ENCODE results near the gene MTF2.

The MTF2 gene

DNA sequence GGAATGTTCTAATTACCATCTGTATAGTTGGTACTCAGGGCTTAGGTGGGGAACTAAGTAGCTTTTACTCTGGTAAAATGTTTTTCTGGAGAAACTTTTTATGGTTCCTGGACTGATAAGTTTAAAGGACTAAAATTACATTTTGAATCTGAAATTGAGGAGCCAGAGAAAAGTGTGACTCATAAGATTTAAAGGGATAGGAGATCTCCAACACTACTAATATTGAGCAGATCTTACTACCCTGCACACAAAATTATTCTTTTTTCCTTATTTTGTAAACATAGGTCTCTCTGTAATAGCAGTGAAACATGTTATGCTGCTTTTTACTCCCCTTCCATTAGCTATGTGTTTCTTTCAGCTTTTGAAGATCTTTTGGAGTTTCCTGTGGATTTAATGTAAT is 32.5 kb downstream of the MTF2 start:
- Histone ChIP-seq H3K4me3 (ENCODE audit: low read depth in 1 of 2, low read length in 1 of 2) (no peak overlapping the region), H3K27ac (peak overlapping the region; percentile 57), H3K36me3 (peaks cover 21% of the 10 kb centered on the region), H3K27me3 (no peaks in the 10 kb centered on the region), H3K4me1 (ENCODE audit: control insufficient read depth in 1 of 2, insufficient read depth in 1 of 2, low read depth in 1 of 2, low read length in 1 of 2) (peaks cover 9 to 11% of the 10 kb centered on the region in 2 experiments), H3K9me3 (no peaks in the 10 kb centered on the region)
- TF ChIP-seq, protein P1, sequence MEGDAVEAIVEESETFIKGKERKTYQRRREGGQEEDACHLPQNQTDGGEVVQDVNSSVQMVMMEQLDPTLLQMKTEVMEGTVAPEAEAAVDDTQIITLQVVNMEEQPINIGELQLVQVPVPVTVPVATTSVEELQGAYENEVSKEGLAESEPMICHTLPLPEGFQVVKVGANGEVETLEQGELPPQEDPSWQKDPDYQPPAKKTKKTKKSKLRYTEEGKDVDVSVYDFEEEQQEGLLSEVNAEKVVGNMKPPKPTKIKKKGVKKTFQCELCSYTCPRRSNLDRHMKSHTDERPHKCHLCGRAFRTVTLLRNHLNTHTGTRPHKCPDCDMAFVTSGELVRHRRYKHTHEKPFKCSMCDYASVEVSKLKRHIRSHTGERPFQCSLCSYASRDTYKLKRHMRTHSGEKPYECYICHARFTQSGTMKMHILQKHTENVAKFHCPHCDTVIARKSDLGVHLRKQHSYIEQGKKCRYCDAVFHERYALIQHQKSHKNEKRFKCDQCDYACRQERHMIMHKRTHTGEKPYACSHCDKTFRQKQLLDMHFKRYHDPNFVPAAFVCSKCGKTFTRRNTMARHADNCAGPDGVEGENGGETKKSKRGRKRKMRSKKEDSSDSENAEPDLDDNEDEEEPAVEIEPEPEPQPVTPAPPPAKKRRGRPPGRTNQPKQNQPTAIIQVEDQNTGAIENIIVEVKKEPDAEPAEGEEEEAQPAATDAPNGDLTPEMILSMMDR (IDR thresholded peaks at IDR 0.05): no peak

DNA sequence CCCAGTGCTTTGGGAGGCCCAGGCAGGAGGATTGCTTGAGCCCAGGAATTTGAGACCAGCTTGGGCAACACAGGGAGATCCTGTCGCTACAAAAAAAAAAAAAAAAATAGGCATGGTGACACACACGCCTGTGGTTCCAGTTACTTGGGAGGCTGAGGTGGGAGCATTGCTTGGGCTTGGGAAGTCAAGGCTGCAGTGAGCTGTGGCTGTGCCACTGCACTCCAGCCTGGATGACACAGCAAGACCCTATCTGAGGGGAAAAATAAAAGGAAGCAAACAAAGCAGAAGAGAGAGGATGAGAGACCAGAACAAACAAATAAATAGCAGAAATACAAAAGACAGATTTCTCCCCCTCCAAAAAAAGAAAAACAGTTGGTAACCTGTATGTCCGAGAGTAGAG is 34.0 kb downstream of the MTF2 start:
- peaks cover 9 to 11% of the 10 kb centered on the region in 2 experiments for H3K4me1 ChIP-seq (ENCODE audit: control insufficient read depth in 1 of 2, insufficient read depth in 1 of 2, low read depth in 1 of 2, low read length in 1 of 2)
- no peaks in the 10 kb centered on the region for H3K27me3 ChIP-seq
- peaks cover 36% of the 10 kb centered on the region for H3K36me3 ChIP-seq
- H3K27ac ChIP-seq: no peak overlapping the region
- TF ChIP-seq, protein P1 (IDR thresholded peaks at IDR 0.05): no peak
- no peaks in the 10 kb centered on the region for H3K9me3 ChIP-seq
- H3K4me3 ChIP-seq (ENCODE audit: low read depth in 1 of 2, low read length in 1 of 2): no peak overlapping the region

DNA sequence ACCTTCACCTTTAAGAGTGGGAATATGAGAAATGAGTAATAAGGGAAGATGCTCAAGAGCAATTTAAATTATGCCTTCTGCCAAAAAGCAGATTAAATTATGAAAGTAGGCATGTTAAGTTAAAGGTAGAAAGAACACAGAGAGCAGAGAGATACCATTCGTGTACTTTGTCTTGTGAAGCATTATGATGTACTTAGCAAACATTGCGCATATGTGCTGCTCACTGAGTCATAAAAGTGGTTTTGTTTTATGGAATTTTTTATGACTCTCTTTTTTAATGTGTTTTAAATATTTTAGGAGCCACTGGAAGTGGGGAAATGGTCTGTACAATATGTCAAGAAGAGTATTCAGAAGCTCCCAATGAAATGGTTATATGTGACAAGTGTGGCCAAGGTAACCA is 35.3 kb downstream of the MTF2 start:
- H3K9me3 ChIP-seq: no peaks in the 10 kb centered on the region
- no peak overlapping the region for H3K27ac ChIP-seq
- TF ChIP-seq, protein P1 (IDR thresholded peaks at IDR 0.05): no peak
- H3K4me1 ChIP-seq (ENCODE audit: control insufficient read depth in 1 of 2, insufficient read depth in 1 of 2, low read depth in 1 of 2, low read length in 1 of 2): peaks cover 9 to 11% of the 10 kb centered on the region in 2 experiments
- no peak overlapping the region for H3K4me3 ChIP-seq (ENCODE audit: low read depth in 1 of 2, low read length in 1 of 2)
- H3K36me3 ChIP-seq: peaks cover 46% of the 10 kb centered on the region
- H3K27me3 ChIP-seq: no peaks in the 10 kb centered on the region

DNA sequence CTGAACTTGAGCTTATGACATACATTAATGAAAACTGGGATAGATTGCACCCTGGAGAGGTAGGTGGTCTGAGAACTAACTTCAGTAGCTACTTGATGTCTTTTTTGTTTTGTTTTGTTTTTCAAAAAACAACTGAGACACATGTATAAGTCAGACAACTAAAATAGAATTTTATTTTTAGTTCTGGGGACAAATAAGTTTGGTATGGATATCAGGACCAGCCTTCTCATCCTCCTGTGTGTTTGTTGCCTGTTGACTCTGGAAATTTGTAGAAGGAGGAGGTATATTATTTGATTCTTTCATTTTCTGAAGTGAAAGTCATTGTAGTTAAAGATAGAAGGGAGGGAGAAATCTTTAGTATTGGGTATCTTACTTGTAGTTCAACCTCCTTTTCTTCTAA is 41.5 kb downstream of the MTF2 start:
- Histone ChIP-seq H3K4me3 (ENCODE audit: low read depth in 1 of 2, low read length in 1 of 2) (no peak overlapping the region), H3K36me3 (peaks cover 56% of the 10 kb centered on the region)

DNA sequence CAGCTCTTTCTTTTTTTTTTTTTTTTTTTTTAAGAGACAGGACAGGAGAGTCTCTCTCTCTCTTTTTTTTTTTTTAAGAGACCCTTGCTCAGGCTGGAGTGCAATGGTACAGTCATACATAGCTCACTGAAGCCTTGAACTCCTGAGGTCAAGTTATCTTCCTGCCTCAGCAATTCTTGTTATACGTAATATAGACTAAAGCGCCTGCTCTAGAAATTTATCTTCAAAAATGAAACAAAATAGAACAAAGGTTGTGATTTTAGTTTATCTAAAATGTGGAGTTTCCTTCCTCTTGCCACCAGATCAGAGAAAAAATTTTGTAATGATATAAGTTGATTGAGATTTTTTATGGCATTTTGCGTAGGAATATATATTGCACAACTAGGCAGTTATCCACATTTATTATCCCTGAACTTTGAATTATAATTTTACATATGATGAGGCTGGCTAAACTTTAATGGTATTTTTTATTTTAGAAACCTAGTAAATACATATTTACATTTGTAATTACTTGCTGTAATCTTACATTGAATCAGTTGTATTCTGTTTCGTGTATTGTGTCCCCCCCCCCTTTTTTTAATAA is 44.2 kb downstream of the MTF2 start:
- Histone ChIP-seq H3K9me3 (no peaks in the 10 kb centered on the region), H3K27ac (no peak overlapping the region), H3K27me3 (no peaks in the 10 kb centered on the region), H3K4me3 (ENCODE audit: low read depth in 1 of 2, low read length in 1 of 2) (no peak overlapping the region), H3K36me3 (peaks cover 42% of the 10 kb centered on the region), H3K4me1 (ENCODE audit: control insufficient read depth in 1 of 2, insufficient read depth in 1 of 2, low read depth in 1 of 2, low read length in 1 of 2) (no peaks in the 10 kb centered on the region)
- TF ChIP-seq, protein P1 (IDR thresholded peaks at IDR 0.05): no peak

More for the DNA sequence above, 41.5 kb downstream of the MTF2 start:
- Histone ChIP-seq H3K27me3 (no peaks in the 10 kb centered on the region), H3K27ac (no peak overlapping the region), H3K4me1 (ENCODE audit: control insufficient read depth in 1 of 2, insufficient read depth in 1 of 2, low read depth in 1 of 2, low read length in 1 of 2) (no peaks in the 10 kb centered on the region), H3K9me3 (no peaks in the 10 kb centered on the region)
- TF ChIP-seq, protein P1 (IDR thresholded peaks at IDR 0.05): no peak

Measured in neutrophil (primary cell).